Raji (cell line): ENCODE measurements around the gene BIN2.

Experiments
- POLR2A ChIP-seq: IDR thresholded peaks from 2 replicates; pipeline ENCODE4 v1.6.1; 2011; ENCODE audit warnings: low read depth, low read length, control low read depth; ENCODE audit not compliant: insufficient read depth

The BIN2 gene

DNA sequence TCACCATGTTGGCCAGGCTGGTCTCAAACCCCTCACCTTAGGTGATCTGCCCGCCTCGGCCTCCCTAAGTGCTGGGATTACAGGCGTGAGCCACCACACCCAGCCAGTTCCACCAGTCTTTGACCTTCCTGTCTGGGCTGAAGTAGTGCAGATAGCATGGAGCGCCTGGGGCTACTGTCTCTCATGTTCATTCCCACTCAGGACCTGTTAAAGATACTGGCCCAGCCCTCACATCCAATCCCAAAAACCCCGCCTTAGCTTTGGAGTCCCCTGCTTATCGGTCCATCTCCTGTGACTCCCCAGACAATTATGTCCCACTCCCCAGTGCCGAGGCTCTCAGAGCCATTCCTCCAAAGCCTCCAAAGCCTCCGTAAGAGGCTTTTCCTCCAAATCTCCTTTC is 34.5 kb upstream of the BIN2 start:
- TF ChIP-seq POLR2A, result no peak

DNA sequence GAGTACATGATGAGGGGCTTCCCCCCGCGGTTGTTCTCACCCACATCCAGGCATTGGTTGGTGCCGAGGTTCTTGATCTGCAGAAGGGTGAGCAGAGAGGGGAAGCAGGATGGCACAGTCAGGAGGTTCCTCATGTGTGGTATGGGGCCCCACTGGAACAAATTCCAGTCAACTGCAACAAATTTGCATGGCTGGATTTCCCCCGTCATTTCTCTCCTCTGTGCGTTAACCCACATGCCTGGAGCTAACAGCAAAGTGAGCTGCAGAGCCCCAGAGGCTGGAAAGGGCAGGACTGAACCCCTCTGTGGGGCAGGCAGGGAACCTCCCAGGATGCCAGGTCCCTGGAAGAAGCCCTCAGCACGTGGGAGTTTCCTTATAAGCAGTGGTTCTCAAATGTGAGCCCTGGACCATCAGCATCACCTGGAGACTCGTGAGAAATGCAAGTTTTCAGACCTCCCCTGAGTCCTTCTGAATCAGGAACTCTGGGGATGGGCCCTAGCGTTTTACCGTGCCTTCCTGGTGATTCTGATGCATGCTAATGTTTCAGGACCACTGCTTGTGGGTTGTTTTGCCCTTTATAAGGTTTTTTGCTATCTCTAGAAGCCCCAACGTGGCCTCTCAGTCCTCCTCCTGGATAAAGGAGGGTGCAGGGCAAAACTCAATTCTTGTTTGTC is 33.5 kb upstream of the BIN2 start:
- TF ChIP-seq POLR2A, result no peak

DNA sequence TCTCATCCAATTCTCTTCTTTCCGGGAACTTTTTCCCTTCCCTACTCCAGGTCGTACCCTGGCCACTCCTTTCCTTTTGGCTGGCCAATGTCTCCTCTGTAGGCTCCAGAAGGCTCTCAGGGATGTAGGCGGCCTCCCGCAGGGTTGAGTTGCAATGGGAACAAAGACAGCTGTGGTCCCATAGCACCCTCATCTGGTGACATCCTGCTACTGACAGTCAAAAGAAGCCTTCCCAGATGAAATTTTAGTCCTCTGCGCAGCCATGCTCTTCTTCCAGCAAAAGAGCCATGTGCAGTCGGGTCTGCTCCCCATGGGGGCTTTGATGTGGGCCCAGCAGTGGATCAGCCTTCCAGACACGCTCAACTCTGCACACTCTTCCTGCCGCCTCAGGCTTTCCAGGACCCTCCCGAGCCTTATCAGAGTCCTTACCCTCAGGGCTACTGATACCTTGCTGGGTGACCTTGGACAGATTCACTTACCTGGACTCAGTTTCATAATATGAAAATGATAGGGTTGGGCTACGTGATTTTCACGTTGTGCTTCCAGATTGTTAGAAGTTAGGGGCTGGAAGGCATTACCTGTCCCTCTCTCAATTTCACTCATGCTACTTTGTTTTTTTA is 28.0 kb upstream of the BIN2 start:
- TF ChIP-seq POLR2A, result no peak

DNA sequence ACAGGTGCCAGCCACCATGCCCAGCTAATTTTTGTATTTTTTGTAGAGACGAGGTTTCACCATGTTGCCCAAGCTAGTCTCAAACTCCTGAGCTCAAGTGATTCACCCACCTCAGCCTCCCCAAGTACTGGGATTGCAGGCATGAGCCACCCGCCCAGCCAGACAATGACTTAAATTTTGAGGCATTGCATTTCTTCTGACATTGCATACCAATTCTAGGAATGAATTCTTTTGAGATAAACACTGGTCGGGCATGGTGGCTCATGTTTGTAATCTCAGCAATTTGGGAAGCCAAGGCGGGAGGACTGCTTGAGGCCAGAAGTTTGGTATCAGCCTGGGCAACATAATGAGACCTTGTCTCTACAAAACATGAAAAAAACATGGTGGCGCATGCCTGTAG is 25.1 kb upstream of the BIN2 start:
- TF ChIP-seq POLR2A, result no peak

DNA sequence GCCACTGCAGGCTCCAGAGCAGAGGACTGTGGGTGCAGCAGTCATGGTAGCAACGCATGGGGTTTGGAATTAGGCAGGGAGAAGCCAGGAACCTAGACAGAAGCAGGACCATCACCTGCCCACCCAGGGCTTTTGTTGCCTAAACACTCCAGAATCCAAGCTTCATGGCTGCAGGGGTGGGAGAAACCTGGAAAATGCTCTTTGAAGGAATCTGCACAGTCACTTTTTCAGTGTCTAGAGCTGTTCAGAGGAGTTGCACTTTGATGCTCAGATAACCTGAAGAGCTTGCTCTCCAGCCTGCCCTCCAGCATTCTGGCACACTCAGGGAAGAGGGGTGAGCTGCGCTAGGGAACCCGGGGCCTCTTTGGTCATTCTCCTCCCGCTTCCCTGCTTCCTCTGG is 24.1 kb upstream of the BIN2 start:
- no peak for TF ChIP-seq POLR2A

DNA sequence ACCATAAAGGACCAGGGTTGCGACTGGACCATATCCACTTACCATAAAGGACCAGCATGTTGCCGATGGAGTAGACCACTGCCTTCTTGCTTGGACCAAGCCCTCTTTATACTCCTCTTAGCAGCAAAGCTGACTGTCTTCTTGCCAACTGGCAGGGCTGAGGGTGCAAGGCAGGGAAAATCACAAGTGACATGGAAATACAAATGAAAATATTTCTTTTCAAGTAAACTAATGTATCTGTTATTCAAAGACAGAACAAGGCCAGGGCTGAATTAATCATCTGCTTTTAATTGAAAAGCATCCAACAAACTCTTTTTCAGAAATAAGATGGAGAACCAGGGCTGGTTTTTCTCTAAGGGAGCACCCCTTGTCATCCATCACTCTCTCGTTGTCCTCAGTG is 22.6 kb upstream of the BIN2 start, which contains the start of gene CELA1:
CELA1 (minus strand) TSS at position 99 of the 400 bp plus-strand sequence; CDS start at position 58, 41 bp downstream.
- TF ChIP-seq POLR2A, result no peak

DNA sequence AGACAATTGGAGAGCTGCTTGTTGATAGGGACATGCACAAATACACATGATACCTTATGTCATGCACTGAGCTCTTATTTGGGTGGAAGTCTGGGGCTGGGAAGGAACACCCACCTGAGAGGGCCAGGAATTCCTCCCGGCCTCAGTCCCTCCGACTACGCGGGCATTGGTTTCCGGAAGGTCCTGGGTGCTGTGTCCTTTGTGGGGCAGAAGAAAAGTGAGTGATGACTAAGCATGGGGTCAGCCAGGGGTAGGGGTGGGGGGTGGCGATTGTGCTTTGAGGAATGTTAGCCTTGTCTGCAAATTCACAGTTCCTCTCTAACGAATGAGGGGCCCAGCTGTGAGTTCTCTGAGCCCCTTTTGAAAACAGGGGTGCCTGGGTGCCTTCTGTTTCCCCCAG is 21.7 kb upstream of the BIN2 start:
- no peak for TF ChIP-seq POLR2A

DNA sequence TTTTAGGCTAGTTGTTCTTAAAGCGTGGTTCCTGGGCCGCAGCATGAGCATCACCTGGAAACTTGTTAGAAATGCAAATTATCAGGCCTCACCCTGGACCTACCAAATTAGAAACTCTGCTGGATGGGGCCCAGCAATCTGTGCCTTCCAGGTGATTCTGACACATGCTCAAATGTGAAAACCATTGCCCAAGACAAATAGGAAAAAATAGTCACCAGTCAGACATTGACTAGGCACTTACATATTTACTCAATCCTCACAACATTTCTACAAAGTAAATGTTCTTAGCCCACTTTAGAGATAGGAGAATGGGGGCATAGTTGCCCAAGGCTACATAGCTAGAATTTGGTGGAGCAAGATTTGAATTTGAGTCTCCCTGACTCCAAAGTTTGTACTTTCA is 19.2 kb upstream of the BIN2 start:
- TF ChIP-seq POLR2A, result no peak

DNA sequence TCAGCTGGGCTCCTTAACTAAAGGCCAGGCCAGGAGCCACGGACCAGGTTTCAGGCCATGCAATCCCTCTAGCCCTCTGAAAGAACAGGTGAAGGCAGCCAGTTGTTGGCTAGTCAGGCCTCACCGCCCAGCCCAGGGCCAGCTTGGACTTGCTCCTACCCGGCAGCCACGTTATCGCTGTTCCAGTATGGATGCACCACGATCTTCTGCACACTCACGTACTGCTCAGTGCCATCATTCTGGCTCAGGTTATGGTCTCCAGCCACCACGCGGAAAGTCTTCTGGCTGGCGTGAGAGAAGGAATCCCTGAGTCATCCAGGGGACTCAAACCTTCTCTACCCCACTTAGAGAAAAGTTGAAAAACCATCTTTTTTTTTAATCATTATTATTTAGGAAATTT is 18.4 kb upstream of the BIN2 start:
- TF ChIP-seq POLR2A, result no peak

DNA sequence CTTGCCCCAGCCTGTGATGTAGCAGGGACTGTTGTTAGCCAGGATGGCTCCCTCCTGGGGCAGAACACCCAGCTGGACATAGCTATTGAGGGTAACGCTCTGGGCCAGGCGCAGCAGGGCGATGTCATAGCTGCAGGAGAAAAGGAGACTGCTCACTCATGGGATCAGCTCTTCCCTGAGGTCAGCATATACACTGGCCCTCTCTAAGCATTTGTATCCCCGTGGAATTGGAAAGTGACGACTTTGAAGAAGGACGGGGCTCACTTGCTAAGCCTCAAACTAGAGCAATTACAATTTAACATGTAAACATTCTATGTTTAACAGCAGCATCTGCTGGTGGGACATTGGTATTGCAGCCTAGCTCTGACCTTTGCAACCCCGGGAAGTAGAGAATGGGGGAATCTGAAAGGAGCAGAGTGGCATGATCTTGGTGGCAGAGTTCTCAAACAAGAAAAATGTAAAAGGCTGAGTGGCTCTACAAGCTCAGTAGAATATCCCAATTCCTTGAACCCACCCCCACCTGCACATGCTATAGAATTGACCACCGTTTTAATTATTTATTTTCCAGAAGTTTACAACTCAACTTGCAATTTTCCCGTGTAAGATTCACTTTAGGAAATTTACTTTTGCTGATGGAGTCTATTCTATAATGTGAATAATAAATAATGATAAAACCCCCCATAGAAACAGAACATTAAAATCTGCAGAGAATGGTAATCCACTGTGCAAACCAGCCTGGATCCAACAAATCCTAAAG is 17.5 kb upstream of the BIN2 start:
- TF ChIP-seq POLR2A, result no peak

DNA sequence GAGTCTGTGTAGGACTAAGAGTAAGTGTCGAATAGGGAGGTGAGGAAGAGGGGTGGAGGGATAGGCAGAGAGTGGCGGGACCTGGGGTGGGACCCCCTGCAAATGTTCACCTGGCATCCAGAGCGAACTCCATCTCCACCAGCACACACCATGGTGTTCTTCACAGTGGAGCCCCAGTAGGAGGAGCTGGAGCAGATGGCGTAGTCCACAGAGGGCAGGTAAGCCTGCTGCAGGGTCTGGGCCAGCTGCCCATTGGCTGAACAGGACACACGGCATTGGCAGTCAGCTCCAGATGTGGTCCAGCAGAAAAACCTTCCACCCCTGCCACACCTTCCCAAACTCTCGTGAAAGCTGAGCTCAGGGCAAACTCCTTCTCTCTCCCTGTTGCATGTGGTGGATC is 15.8 kb upstream of the BIN2 start:
- no peak for TF ChIP-seq POLR2A

DNA sequence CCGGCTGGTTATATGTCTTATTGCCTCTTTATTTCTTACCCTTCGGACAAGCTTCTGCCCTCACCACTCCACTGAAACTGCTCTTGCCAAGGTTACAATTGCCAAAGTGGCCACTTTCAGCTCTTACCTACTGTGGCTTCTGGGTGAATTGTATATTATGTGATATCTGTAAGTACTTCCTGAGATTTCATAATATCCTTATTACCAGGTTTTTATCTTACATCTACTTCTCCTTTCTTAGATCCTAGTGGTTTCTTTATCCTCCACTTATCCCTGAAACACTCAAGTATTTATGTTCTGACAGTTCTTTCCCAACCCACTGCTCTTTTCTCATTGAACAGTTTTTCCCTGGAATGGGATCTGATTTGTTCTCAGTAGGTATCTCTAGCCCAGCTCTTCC is 12.0 kb upstream of the BIN2 start:
- no peak for TF ChIP-seq POLR2A

DNA sequence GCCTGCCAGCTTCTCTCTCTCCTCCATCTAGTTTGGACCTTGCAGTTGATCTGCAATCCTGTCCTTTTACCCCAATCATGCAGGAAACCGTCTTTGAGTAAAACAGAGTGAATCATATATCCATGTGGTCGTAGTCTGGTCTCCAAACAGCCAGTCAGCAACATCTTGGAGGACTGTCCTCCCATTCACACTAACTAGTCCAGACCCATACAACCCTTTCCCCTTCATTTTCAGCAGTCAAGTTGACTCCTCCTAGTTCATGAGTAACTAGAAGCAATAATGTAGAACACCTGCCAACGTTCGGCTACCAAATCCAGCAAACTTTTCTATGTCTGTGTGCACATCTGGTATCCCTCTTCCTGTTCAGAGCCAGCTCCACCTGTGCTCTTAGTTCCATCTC is 10.8 kb upstream of the BIN2 start:
- no peak for TF ChIP-seq POLR2A

DNA sequence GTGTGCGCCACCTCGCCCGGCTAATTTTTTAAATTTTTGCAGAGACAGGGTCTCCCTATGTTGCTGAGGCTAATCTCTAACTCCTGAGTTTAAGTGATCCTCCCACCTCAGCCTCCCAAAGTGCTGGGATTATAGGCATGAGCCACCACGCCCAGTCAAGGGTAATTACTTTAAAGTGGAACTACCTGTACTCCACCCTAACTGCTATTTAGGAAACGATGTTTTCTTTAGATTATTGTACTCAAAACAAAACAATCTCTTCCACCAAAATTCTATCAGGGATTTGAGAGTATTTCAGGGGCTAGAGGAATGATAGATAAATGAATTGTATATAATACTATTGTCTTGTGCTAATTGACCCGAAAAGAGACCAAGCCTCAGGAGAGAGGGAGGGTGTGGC is 9.6 kb upstream of the BIN2 start:
- TF ChIP-seq POLR2A, result no peak

DNA sequence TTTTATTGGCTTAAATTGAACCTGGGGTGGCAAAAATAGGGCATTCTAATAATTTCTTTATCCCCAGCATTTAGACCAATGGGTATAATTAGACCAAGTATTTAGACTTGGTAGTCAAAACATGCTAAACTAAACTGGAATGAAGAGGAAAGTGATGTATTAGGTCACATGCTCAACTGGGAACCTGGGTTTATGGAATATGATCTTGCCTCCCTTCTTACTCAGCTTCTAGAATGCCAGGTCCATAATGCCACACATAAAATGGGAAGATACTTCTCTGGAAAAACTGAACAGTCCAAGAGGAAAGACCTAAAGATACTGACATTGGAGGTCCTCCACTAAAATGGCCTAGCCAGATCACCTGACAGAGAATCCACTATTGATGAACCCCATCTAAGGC is 6.2 kb upstream of the BIN2 start:
- TF ChIP-seq POLR2A, result no peak

DNA sequence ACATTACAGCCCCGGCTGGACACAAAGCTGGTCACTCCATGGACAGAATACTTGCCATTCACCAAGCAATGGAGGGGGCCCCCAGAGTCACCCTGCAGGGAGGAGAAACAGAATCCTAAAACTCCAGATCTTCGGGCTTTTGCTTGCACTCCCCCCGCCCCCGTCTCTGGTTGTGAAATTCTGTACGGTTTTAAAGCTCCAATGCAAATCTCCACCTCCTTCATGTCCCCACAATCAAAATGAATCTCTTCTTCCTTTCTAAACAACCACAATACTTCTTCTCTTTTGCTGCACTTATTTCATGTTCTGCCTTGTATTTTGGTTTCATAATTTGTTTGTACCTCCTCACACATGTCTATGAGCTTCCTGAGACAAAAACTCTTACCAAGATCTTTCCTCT is 5.8 kb upstream of the BIN2 start:
- TF ChIP-seq POLR2A, result no peak
